CD4-positive, alpha-beta T cell (primary cell): ENCODE results near the gene CACNG8. TPM values are rescaled to one million over a fixed set of nuclear protein-coding genes. Genes with fewer than 3 reads are reported as not detected.

ENCODE experiments used
- ATAC-seq: fragments of 200-7000 bp; cut with Tn5 transposase; one replicate; pipeline ENCODE4 v1.10.0; 2022; ENCODE audit warnings: mild to moderate bottlenecking; ENCODE audit not compliant: poor library complexity
- CTCF ChIA-PET: fragments of 350-600 bp; sonication (Branson Sonifier 250); formaldehyde crosslinking; loops from one replicate; lab custom pipeline; 2021; ENCODE audit warnings: antibody characterized with exemption, inconsistent platforms; lab: Charles Lee
- POLR2A ChIA-PET: fragments of 350-600 bp; sonication (Branson Sonifier 250); formaldehyde crosslinking; loops from one replicate; lab custom pipeline; 2021; ENCODE audit warnings: antibody characterized with exemption, inconsistent platforms; lab: Charles Lee
- DNase-seq, 14 experiments: peaks; one replicate each; pipeline ENCODE4 v3.0.0-alpha.2; 2013 to 2020; ENCODE audit warnings: mixed read lengths in 2 of 14
- H3K27ac ChIP-seq, 2 donors: one replicate each; pipeline versions ENCODE4 v1.5.1 to v1.7.0; 2013; ENCODE audit warnings: low read length in 2 of 2, low read depth in 1 of 2, mild to moderate bottlenecking in 1 of 2
- H3K27me3 ChIP-seq, 2 experiments: 1 replicate in 1 of 2; 2 replicates in 1 of 2; pipeline versions ENCODE4 v1.6.1 to v1.7.0; 2013; ENCODE audit warnings: low read length in 2 of 2, control low read depth in 1 of 2, mild to moderate bottlenecking in 1 of 2, moderate library complexity in 1 of 2; ENCODE audit not compliant: insufficient read depth in 2 of 2, control insufficient read depth in 1 of 2
- H3K36me3 ChIP-seq: one replicate; pipeline ENCODE4 v1.6.1; 2013; ENCODE audit warnings: low read length, control low read depth; ENCODE audit not compliant: insufficient read depth
- H3K4me1 ChIP-seq: one replicate; pipeline ENCODE4 v1.6.1; 2013; ENCODE audit warnings: low read length, control low read depth; ENCODE audit not compliant: insufficient read depth
- H3K4me3 ChIP-seq: one replicate; pipeline ENCODE4 v1.5.1; 2013; ENCODE audit warnings: mild to moderate bottlenecking, low read length, moderate library complexity
- H3K9me3 ChIP-seq, 2 experiments: 1 replicate in 1 of 2; 2 replicates in 1 of 2; pipeline versions ENCODE4 v1.6.1 to v1.7.0; 2013; ENCODE audit warnings: low read length in 2 of 2, mild to moderate bottlenecking in 2 of 2, control low read depth in 1 of 2, moderate library complexity in 1 of 2; ENCODE audit not compliant: control insufficient read depth in 1 of 2, insufficient read depth in 1 of 2
- H3K27ac Mint-ChIP-seq: one replicate; pipeline ENCODE4 v1.8.0; 2020; ENCODE audit warnings: mixed read lengths
- H3K27me3 Mint-ChIP-seq: one replicate; pipeline ENCODE4 v1.8.0; 2021; ENCODE audit warnings: mixed read lengths
- H3K36me3 Mint-ChIP-seq: one replicate; pipeline ENCODE4 v1.8.0; 2021; ENCODE audit warnings: low read depth, mixed read lengths
- H3K4me1 Mint-ChIP-seq: one replicate; pipeline ENCODE4 v1.8.0; 2021; ENCODE audit warnings: low read depth, mixed read lengths
- H3K4me3 Mint-ChIP-seq: one replicate; pipeline ENCODE4 v1.8.0; 2020; ENCODE audit warnings: mild to moderate bottlenecking, mixed read lengths
- H3K9me3 Mint-ChIP-seq: one replicate; pipeline ENCODE4 v1.8.0; 2020; ENCODE audit warnings: mixed read lengths
- intact Hi-C, 2 experiments: fragments of 100-400 bp; cut with DNase I in 1 of 2; cut with micrococcal nuclease in 1 of 2; formaldehyde crosslinking; loops; one replicate each; pipeline versions ENCODE4 v1.15.1 to v1.9.0; 2023 to 2025; cut with DNase I, micrococcal nuclease
- total RNA-seq, 174 experiments: library from RNA in 2 of 174; stranded (reverse) in 2 of 174; gene quantifications; one replicate each; pipeline ENCODE4 v1.2.3 and lab custom pipeline; 2021 to 2026
- TF ChIP-seq, protein P1 (sequence below): fragments of 200-600 bp; IDR thresholded peaks from one replicate; pipeline ENCODE4 v1.8.0; 2022; ENCODE audit warnings: antibody characterized with exemption, mild to moderate bottlenecking

Gene CACNG8
- total RNA-seq, 2 experiments from 2014 or later, result not detected

DNA sequence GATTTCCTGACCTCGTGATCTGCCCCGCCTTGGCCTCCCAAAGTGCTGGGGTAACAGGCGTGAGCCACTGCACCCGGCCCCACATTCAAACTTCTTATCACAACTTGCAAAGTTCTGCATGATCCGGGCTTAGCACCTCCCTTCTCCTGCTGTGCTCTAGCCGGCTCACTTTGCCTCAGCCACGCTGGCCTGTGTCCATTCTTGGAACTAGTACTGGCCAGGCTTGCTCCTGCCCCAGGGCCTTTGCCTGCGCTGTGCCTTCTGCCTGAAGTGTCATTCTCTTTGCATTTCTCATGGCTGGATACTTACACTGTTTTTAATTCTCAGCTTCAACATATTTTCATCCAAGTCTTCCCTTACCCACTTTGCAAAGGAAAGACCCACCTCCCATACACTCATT lies 58.6 kb downstream of the CACNG8 start:
- H3K4me3 Mint-ChIP-seq, result no peak overlapping the region
- no peaks in the 10 kb centered on the region for H3K9me3 Mint-ChIP-seq
- Histone ChIP-seq H3K4me1 (peaks cover 6% of the 10 kb centered on the region), H3K36me3 (no peaks in the 10 kb centered on the region), H3K27ac (no peak overlapping the region), H3K27me3 (peaks cover 10 to 25% of the 10 kb centered on the region in 2 experiments), H3K9me3 (peaks cover 0 to 6% of the 10 kb centered on the region in 2 experiments), H3K4me3 (no peak overlapping the region)
- DNase-seq, result no peak
- ChIA-PET POLR2A (no interaction called here), CTCF (interaction anchor here (1.1 to 1.4 kb wide), 2 partner anchors 9 to 228 kb away, joined by 3 read pairs; no protein-coding TSS in a partner anchor)
- no peak for ATAC-seq
- TF ChIP-seq, protein P1, sequence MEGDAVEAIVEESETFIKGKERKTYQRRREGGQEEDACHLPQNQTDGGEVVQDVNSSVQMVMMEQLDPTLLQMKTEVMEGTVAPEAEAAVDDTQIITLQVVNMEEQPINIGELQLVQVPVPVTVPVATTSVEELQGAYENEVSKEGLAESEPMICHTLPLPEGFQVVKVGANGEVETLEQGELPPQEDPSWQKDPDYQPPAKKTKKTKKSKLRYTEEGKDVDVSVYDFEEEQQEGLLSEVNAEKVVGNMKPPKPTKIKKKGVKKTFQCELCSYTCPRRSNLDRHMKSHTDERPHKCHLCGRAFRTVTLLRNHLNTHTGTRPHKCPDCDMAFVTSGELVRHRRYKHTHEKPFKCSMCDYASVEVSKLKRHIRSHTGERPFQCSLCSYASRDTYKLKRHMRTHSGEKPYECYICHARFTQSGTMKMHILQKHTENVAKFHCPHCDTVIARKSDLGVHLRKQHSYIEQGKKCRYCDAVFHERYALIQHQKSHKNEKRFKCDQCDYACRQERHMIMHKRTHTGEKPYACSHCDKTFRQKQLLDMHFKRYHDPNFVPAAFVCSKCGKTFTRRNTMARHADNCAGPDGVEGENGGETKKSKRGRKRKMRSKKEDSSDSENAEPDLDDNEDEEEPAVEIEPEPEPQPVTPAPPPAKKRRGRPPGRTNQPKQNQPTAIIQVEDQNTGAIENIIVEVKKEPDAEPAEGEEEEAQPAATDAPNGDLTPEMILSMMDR, result no peak
- intact Hi-C loops, result loop anchor here (5.0 kb wide), 3 partner anchors 114 to 249 kb away; partner anchors contain the start of gene CACNG7 (in 1 of the 2)
- peaks cover 57% of the 10 kb centered on the region for H3K27me3 Mint-ChIP-seq
- no peak overlapping the region for H3K27ac Mint-ChIP-seq
- H3K4me1 Mint-ChIP-seq, result no peaks in the 10 kb centered on the region
- H3K36me3 Mint-ChIP-seq, result no peaks in the 10 kb centered on the region

- DNase-seq, result no peak
- Histone ChIP-seq H3K4me1 (peaks cover 6% of the 10 kb centered on the region), H3K27ac (no peak overlapping the region), H3K9me3 (peaks cover 0 to 6% of the 10 kb centered on the region in 2 experiments), H3K27me3 (peaks cover 10 to 25% of the 10 kb centered on the region in 2 experiments), H3K36me3 (no peaks in the 10 kb centered on the region), H3K4me3 (no peak overlapping the region)
- no peak for ATAC-seq
- Mint-ChIP-seq H3K36me3 (no peaks in the 10 kb centered on the region), H3K9me3 (no peaks in the 10 kb centered on the region), H3K4me3 (no peak overlapping the region), H3K4me1 (no peaks in the 10 kb centered on the region), H3K27ac (no peak overlapping the region), H3K27me3 (peaks cover 54% of the 10 kb centered on the region)
- CTCF ChIA-PET, result interaction anchor here (1.4 kb wide), 1 partner anchor 8 kb away, joined by 3 read pairs; no protein-coding TSS in a partner anchor
- POLR2A ChIA-PET, result no interaction called here
- intact Hi-C loops, result loop anchor here (5.0 kb wide), 3 partner anchors 115 to 250 kb away; partner anchors contain the start of gene CACNG7 (in 1 of the 2)
- TF ChIP-seq, protein P1, result no peak
These were observed 59.2 kb downstream of the CACNG8 start for GRCh38 chr19:54021932-54022331.

DNA sequence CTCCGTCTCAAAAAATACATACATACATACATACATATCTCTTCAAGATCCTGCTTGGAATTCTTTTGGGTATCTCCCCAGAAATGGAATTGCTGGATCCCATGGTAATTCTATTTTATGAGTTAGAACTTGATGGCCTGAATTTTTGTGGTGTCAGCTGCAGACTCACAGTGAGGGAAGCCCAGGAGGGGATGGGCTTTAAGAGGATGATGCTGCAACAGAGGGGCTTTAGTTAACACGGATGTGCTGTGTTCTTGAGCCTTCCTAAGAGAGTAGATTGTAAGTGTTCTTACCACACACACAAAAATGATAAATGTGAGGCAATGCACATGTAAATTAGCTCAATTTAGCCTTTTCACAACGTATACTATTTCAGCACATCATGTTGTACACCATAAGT lies 60.5 kb downstream of the CACNG8 start:
- H3K36me3 Mint-ChIP-seq, result no peaks in the 10 kb centered on the region
- Histone ChIP-seq H3K9me3 (peaks cover 0 to 6% of the 10 kb centered on the region in 2 experiments), H3K27ac (no peak overlapping the region), H3K27me3 (peaks cover 10 to 22% of the 10 kb centered on the region in 2 experiments), H3K4me3 (no peak overlapping the region), H3K4me1 (peaks cover 6% of the 10 kb centered on the region), H3K36me3 (no peaks in the 10 kb centered on the region)
- H3K9me3 Mint-ChIP-seq, result no peaks in the 10 kb centered on the region
- ATAC-seq, result no peak
- intact Hi-C loops, result loop anchor here (1.0 to 5.0 kb wide), 4 partner anchors 116 to 251 kb away; partner anchors contain the start of gene CACNG7 (in 1 of the 2)
- no peaks in the 10 kb centered on the region for H3K4me1 Mint-ChIP-seq
- CTCF ChIA-PET, result interaction anchor here (1.1 to 2.0 kb wide), 5 partner anchors 10 to 230 kb away, joined by 3 to 8 read pairs (median 5); no protein-coding TSS in a partner anchor
- H3K27ac Mint-ChIP-seq, result no peak overlapping the region
- TF ChIP-seq, protein P1, result no peak
- H3K27me3 Mint-ChIP-seq, result peaks cover 48% of the 10 kb centered on the region
- POLR2A ChIA-PET, result interaction anchor here (1.1 kb wide), 1 partner anchor 157 kb away, joined by 4 read pairs; no protein-coding TSS in a partner anchor
- H3K4me3 Mint-ChIP-seq, result no peak overlapping the region
- no peak for DNase-seq
